HCT116 (cell line): Measurements from ENCODE around the gene CNTFR.

ENCODE experiments used
- EZH2 ChIP-seq: fragments of 200-600 bp; sonication (generic); IDR thresholded peaks from 2 replicates; pipeline ENCODE4 v1.6.1; 2017; ENCODE audit warnings: antibody characterized with exemption, mixed run types
- EZH2phosphoT487 ChIP-seq: fragments of 200-600 bp; IDR thresholded peaks from 2 replicates; pipeline ENCODE4 v1.6.1; 2018; ENCODE audit warnings: antibody characterized with exemption, borderline replicate concordance
- JUND ChIP-seq: IDR thresholded peaks from 2 replicates; pipeline ENCODE4 v1.6.1; 2012
- POLR2A ChIP-seq: IDR thresholded peaks from 2 replicates; pipeline ENCODE4 v1.7.0; 2011; ENCODE audit warnings: borderline replicate concordance; ENCODE audit not compliant: insufficient read depth, insufficient read length; ENCODE audit errors: extremely low read depth
- POLR2AphosphoS5 ChIP-seq: IDR thresholded peaks from 2 replicates; pipeline ENCODE4 v1.6.1; 2011; ENCODE audit warnings: mild to moderate bottlenecking, low read depth, low read length, moderate library complexity
- TCF7L2 ChIP-seq: IDR thresholded peaks from 2 replicates; pipeline ENCODE4 v1.7.0; 2011; ENCODE audit warnings: borderline replicate concordance, inconsistent platforms; ENCODE audit not compliant: insufficient read depth, insufficient read length; ENCODE audit errors: extremely low read depth
- ZNF274 ChIP-seq: fragments of 200-500 bp; sonication (Bioruptor generic); IDR thresholded peaks from 2 replicates; pipeline ENCODE4 v1.6.1; 2014; ENCODE audit warnings: mild to moderate bottlenecking, low read depth, low read length, inconsistent platforms
- TF ChIP-seq, protein P1 (sequence below), 3 experiments: fragments of 200-600 bp in 1 of 3; sonication (generic) in 1 of 3; IDR thresholded peaks in 2 of 3; conservative IDR thresholded peaks in 1 of 3; 2 replicates each; pipeline ENCODE4 v1.5.1; 2012 to 2017; ENCODE audit warnings: low read depth in 2 of 3, low read length in 2 of 3, antibody characterized with exemption in 1 of 3, borderline replicate concordance in 1 of 3, control low read depth in 1 of 3, mild to moderate bottlenecking in 1 of 3, mixed read lengths in 1 of 3, mixed run types in 1 of 3, moderate library complexity in 1 of 3; ENCODE audit not compliant: insufficient read depth in 1 of 3

DNA sequence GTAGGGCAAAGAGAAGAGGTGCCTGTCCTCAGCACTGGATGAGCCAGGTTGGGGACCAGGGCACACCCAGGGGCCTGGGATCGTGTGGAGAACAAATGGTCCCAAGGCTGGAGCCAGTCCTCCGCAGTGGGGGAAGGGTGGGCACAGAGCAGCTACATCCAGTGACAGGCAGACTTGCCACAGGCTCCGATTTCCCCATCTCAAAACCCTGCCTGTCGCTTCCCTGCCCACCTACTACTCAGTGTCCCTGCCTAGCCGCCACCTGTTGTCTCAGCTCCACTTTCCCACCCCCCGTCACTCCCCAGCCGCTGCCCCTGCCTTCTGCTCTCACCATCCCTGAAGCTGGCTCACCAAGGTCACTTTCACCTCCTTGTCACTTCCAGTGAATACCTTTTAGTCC lies 52.8 kb downstream of the CNTFR start:
- TF ChIP-seq, protein P1, sequence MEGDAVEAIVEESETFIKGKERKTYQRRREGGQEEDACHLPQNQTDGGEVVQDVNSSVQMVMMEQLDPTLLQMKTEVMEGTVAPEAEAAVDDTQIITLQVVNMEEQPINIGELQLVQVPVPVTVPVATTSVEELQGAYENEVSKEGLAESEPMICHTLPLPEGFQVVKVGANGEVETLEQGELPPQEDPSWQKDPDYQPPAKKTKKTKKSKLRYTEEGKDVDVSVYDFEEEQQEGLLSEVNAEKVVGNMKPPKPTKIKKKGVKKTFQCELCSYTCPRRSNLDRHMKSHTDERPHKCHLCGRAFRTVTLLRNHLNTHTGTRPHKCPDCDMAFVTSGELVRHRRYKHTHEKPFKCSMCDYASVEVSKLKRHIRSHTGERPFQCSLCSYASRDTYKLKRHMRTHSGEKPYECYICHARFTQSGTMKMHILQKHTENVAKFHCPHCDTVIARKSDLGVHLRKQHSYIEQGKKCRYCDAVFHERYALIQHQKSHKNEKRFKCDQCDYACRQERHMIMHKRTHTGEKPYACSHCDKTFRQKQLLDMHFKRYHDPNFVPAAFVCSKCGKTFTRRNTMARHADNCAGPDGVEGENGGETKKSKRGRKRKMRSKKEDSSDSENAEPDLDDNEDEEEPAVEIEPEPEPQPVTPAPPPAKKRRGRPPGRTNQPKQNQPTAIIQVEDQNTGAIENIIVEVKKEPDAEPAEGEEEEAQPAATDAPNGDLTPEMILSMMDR (IDR thresholded peaks at IDR 0.05 in 2 of 3, conservative IDR thresholded peaks at IDR 0.05 in 1 of 3; ENCODE audit: borderline replicate concordance in 1 of 3, insufficient read depth in 1 of 3, low read depth in 2 of 3, low read length in 2 of 3), result no peak
- TF ChIP-seq EZH2 (no peak), ZNF274 (no peak), JUND (no peak), POLR2AphosphoS5 (no peak), EZH2phosphoT487 (no peak), POLR2A (no peak), TCF7L2 (no peak)
